ENCODE results near the gene DCAKD. TPM values are rescaled to one million over a fixed set of nuclear protein-coding genes. Genes with fewer than 3 reads are reported as not detected.
"Not testable (repeated sequence)": the region's sequence is repeated elsewhere in the genome, so short reads cannot be mapped to it uniquely, and the experiment has no call there.

Gene DCAKD
- total RNA-seq, 4 donors from 2014 or later: 9.4 to 144 (median 27.4) TPM

GRCh38 chr17:45060382-45060796 is 9.0 kb upstream of the DCAKD start:
- DNase-seq: no peak
- H3K4me3 ChIP-seq: peak overlapping the region; percentile 62 to 93 (median 82)
- no peaks in the 10 kb centered on the region for H3K27me3 ChIP-seq
- H3K27ac ChIP-seq: peak overlapping the region; percentile 88 to 96 (median 92)
- H3K4me1 ChIP-seq: peaks cover 27 to 51% (median 46%) of the 10 kb centered on the region in 4 donors
- in situ Hi-C loops (cut with MboI; ENCODE audit: low pct_ligation_motif_present in 1 of 4, low pct_unique_long_range_greater_than_20kb in 1 of 4, low sequenced_read_pairs in 3 of 4) (no loop called here), intact Hi-C loops (cut with DNase I; ENCODE audit: low total_unique reads) (no loop called here)
- H3K36me3 ChIP-seq: no peaks in the 10 kb centered on the region
- TF ChIP-seq POLR2AphosphoS5 (IDR thresholded peaks at IDR 0.05) (no peak), POLR2A (IDR thresholded peaks at IDR 0.05) (no peak), EP300 (IDR thresholded peaks at IDR 0.05; ENCODE audit: low read depth) (no peak)
- TF ChIP-seq, protein P1, sequence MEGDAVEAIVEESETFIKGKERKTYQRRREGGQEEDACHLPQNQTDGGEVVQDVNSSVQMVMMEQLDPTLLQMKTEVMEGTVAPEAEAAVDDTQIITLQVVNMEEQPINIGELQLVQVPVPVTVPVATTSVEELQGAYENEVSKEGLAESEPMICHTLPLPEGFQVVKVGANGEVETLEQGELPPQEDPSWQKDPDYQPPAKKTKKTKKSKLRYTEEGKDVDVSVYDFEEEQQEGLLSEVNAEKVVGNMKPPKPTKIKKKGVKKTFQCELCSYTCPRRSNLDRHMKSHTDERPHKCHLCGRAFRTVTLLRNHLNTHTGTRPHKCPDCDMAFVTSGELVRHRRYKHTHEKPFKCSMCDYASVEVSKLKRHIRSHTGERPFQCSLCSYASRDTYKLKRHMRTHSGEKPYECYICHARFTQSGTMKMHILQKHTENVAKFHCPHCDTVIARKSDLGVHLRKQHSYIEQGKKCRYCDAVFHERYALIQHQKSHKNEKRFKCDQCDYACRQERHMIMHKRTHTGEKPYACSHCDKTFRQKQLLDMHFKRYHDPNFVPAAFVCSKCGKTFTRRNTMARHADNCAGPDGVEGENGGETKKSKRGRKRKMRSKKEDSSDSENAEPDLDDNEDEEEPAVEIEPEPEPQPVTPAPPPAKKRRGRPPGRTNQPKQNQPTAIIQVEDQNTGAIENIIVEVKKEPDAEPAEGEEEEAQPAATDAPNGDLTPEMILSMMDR (IDR thresholded peaks at IDR 0.05): no peak
- H3K9me3 ChIP-seq: no peaks in the 10 kb centered on the region
- 1 to 11% methylated on average over 9 to 15 of the region's 15 CpGs for WGBS, 2 donors (ENCODE audit: low coverage in 1 of 2)

GRCh38 chr17:45052052-45052772 is 780 bp upstream of the DCAKD start:
- H3K4me1 ChIP-seq: peaks cover 7 to 30% (median 15%) of the 10 kb centered on the region in 4 donors
- no peaks in the 10 kb centered on the region for H3K27me3 ChIP-seq
- no peaks in the 10 kb centered on the region for H3K9me3 ChIP-seq
- peak; percentile 68 for DNase-seq
- peak overlapping the region; percentile 34 to 59 (median 44) for H3K4me3 ChIP-seq
- intact Hi-C loops (cut with DNase I; ENCODE audit: low total_unique reads): no loop called here
- 14 to 15% methylated on average over 5 to 28 of the region's 36 CpGs for WGBS, 2 donors (ENCODE audit: low coverage in 1 of 2)
- TF ChIP-seq, protein P1 (IDR thresholded peaks at IDR 0.05): no peak
- TF ChIP-seq POLR2A (IDR thresholded peaks at IDR 0.05) (peak; percentile 66), EP300 (IDR thresholded peaks at IDR 0.05; ENCODE audit: low read depth) (no peak), POLR2AphosphoS5 (IDR thresholded peaks at IDR 0.05) (peak; percentile 34 to 71 (median 56))
- peak overlapping the region; percentile 84 to 94 (median 89) for H3K27ac ChIP-seq
- no peaks in the 10 kb centered on the region for H3K36me3 ChIP-seq
- in situ Hi-C loops (cut with MboI; ENCODE audit: low pct_ligation_motif_present in 1 of 4, low pct_unique_long_range_greater_than_20kb in 1 of 4, low sequenced_read_pairs in 3 of 4): no loop called here

DNA sequence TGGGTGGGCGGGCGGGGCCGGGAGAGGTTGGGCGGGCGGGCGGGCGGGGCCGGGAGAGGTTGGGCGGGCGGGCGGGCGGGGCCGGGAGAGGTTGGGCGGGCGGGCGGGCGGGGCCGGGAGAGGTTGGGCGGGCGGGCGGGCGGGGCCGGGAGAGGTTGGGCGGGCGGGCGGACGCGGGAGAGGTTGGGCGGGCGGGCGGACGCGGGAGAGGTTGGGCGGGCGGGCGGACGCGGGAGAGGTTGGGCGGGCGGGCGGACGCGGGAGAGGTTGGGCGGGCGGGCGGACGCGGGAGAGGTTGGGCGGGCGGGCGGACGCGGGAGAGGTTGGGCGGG is 254 bp upstream of the DCAKD start:
- H3K27me3 ChIP-seq; DNase-seq; intact Hi-C loops (cut with DNase I; ENCODE audit: low total_unique reads); H3K9me3 ChIP-seq; in situ Hi-C loops (cut with MboI; ENCODE audit: low pct_ligation_motif_present in 1 of 4, low pct_unique_long_range_greater_than_20kb in 1 of 4, low sequenced_read_pairs in 3 of 4); H3K36me3 ChIP-seq: not testable (repeated sequence)
- peaks cover 7 to 30% (median 15%) of the 10 kb centered on the region in 4 donors for H3K4me1 ChIP-seq
- WGBS, 2 donors (ENCODE audit: low coverage in 1 of 2): no CpG with 5 or more reads among the region's 54 CpGs
- H3K4me3 ChIP-seq: peak overlapping the region in 3 of 4 donors; percentile 34 to 59 (median 45)
- peak overlapping the region; percentile 84 to 97 (median 93) for H3K27ac ChIP-seq

- no peak for TF ChIP-seq POLR2A (IDR thresholded peaks at IDR 0.05)
- TF ChIP-seq, protein P1 (IDR thresholded peaks at IDR 0.05): no peak
- no peak for TF ChIP-seq EP300 (IDR thresholded peaks at IDR 0.05; ENCODE audit: low read depth)
- no peak for TF ChIP-seq POLR2AphosphoS5 (IDR thresholded peaks at IDR 0.05)
- 3 to 10% methylated on average over 4 to 14 of the region's 14 CpGs for WGBS, 2 donors (ENCODE audit: low coverage in 1 of 2)
- Histone ChIP-seq H3K9me3 (no peaks in the 10 kb centered on the region), H3K36me3 (no peaks in the 10 kb centered on the region), H3K27ac (peak overlapping the region; percentile 95 to 97 (median 96)), H3K4me1 (peaks cover 7 to 30% (median 15%) of the 10 kb centered on the region in 4 donors), H3K4me3 (peak overlapping the region; percentile 39 to 58 (median 52)), H3K27me3 (no peaks in the 10 kb centered on the region)
- in situ Hi-C loops (cut with MboI; ENCODE audit: low pct_ligation_motif_present in 1 of 4, low pct_unique_long_range_greater_than_20kb in 1 of 4, low sequenced_read_pairs in 3 of 4) (no loop called here), intact Hi-C loops (cut with DNase I; ENCODE audit: low total_unique reads) (no loop called here)
- peak; percentile 38 for DNase-seq
Observed at GRCh38 chr17:45050481-45051059, 862 bp downstream of the DCAKD start.
